ENCODE measurements around the gene LPCAT1. TPM values are rescaled to one million over a fixed set of nuclear protein-coding genes. Genes with fewer than 3 reads are reported as not detected.
A peak's percentile ranks its signal among the peaks of the same experiment; 100 is the strongest.

LPCAT1 gene
- total RNA-seq, 1 donor from 2014 or later, result 25.3 TPM

- no peak for TF ChIP-seq CTCF (IDR thresholded peaks at IDR 0.05; ENCODE audit: insufficient read depth, low read length, severe bottlenecking)
- no peak for DNase-seq (ENCODE audit: low read depth)
- Histone ChIP-seq H3K36me3 (ENCODE audit: control insufficient read depth, insufficient read depth, low read length) (peaks cover 6% of the 10 kb centered on the region), H3K27me3 (ENCODE audit: control insufficient read depth, insufficient read depth, low read length) (no peaks in the 10 kb centered on the region), H3K4me3 (ENCODE audit: low read depth, low read length) (no peak overlapping the region)
- no peak for FAIRE-seq
Measured at GRCh38 chr5:1480217-1480616, 43.5 kb downstream of the LPCAT1 start.

- Histone ChIP-seq H3K27me3 (ENCODE audit: control insufficient read depth, insufficient read depth, low read length) (no peaks in the 10 kb centered on the region), H3K36me3 (ENCODE audit: control insufficient read depth, insufficient read depth, low read length) (peaks cover 5% of the 10 kb centered on the region), H3K4me3 (ENCODE audit: low read depth, low read length) (no peak overlapping the region)
- DNase-seq (ENCODE audit: low read depth), result peak; percentile 15
- no peak for FAIRE-seq
- peak; percentile 72 for TF ChIP-seq CTCF (IDR thresholded peaks at IDR 0.05; ENCODE audit: insufficient read depth, low read length, severe bottlenecking)
Measured at GRCh38 chr5:1479581-1480188, 44.1 kb downstream of the LPCAT1 start.

GRCh38 chr5:1479066-1479465 is 44.7 kb downstream of the LPCAT1 start:
- no peak overlapping the region for H3K4me3 ChIP-seq (ENCODE audit: low read depth, low read length)
- H3K36me3 ChIP-seq (ENCODE audit: control insufficient read depth, insufficient read depth, low read length), result peaks cover 4% of the 10 kb centered on the region
- no peak for TF ChIP-seq CTCF (IDR thresholded peaks at IDR 0.05; ENCODE audit: insufficient read depth, low read length, severe bottlenecking)
- no peaks in the 10 kb centered on the region for H3K27me3 ChIP-seq (ENCODE audit: control insufficient read depth, insufficient read depth, low read length)
- DNase-seq (ENCODE audit: low read depth), result no peak
- no peak for FAIRE-seq

- DNase-seq (ENCODE audit: low read depth), result no peak
- Histone ChIP-seq H3K27me3 (ENCODE audit: control insufficient read depth, insufficient read depth, low read length) (no peaks in the 10 kb centered on the region), H3K4me3 (ENCODE audit: low read depth, low read length) (no peak overlapping the region), H3K36me3 (ENCODE audit: control insufficient read depth, insufficient read depth, low read length) (peaks cover 4% of the 10 kb centered on the region)
- no peak for FAIRE-seq
- no peak for TF ChIP-seq CTCF (IDR thresholded peaks at IDR 0.05; ENCODE audit: insufficient read depth, low read length, severe bottlenecking)
Measured at GRCh38 chr5:1478271-1479035, 45.3 kb downstream of the LPCAT1 start.

- Histone ChIP-seq H3K27me3 (ENCODE audit: control insufficient read depth, insufficient read depth, low read length) (no peaks in the 10 kb centered on the region), H3K36me3 (ENCODE audit: control insufficient read depth, insufficient read depth, low read length) (peaks cover 6% of the 10 kb centered on the region), H3K4me3 (ENCODE audit: low read depth, low read length) (no peak overlapping the region)
- FAIRE-seq, result no peak
- TF ChIP-seq CTCF (IDR thresholded peaks at IDR 0.05; ENCODE audit: insufficient read depth, low read length, severe bottlenecking), result no peak
- no peak for DNase-seq (ENCODE audit: low read depth)
Measured at GRCh38 chr5:1477341-1477740, 46.4 kb downstream of the LPCAT1 start.

Measured in bronchial epithelial cell (primary cell).